ENCODE data around the gene UBE2O. TPM values are rescaled to one million over a fixed set of nuclear protein-coding genes. Genes with fewer than 3 reads are reported as not detected.

The UBE2O gene
- 20.9 TPM for total RNA-seq

GRCh38 chr17:76452660-76453430 is at the start of gene UBE2O:
UBE2O (minus strand) TSS chr17:76453152; CDS start chr17:76453141, 11 bp downstream.
- peak within 1 kb of the TSS; percentile 72 to 90 (median 73) for H3K9ac ChIP-seq (ENCODE audit: low read depth in 1 of 3, low read length in 3 of 3)
- H3K9me3 ChIP-seq (ENCODE audit: control insufficient read depth in 3 of 3, low read length in 3 of 3) = no peaks in the 10 kb centered on the region
- no peaks in the 10 kb centered on the region for H3K27me3 ChIP-seq (ENCODE audit: control insufficient read depth in 3 of 3, insufficient read depth in 3 of 3, low read length in 3 of 3)
- peak within 1 kb of the TSS; percentile 72 to 85 (median 78) for H3K4me3 ChIP-seq (ENCODE audit: low read length in 3 of 3)
- H3K36me3 ChIP-seq (ENCODE audit: control insufficient read depth in 3 of 3, insufficient read depth in 3 of 3, low read length in 3 of 3) = no peaks in the 10 kb centered on the region
- H3K27ac ChIP-seq (ENCODE audit: low read depth, low read length) = peak within 1 kb of the TSS; percentile 59
- H3K4me1 ChIP-seq (ENCODE audit: control insufficient read depth in 3 of 3, insufficient read depth in 3 of 3, low read length in 3 of 3) = peaks cover 20 to 32% (median 26%) of the 10 kb centered on the region in 3 donors

DNA sequence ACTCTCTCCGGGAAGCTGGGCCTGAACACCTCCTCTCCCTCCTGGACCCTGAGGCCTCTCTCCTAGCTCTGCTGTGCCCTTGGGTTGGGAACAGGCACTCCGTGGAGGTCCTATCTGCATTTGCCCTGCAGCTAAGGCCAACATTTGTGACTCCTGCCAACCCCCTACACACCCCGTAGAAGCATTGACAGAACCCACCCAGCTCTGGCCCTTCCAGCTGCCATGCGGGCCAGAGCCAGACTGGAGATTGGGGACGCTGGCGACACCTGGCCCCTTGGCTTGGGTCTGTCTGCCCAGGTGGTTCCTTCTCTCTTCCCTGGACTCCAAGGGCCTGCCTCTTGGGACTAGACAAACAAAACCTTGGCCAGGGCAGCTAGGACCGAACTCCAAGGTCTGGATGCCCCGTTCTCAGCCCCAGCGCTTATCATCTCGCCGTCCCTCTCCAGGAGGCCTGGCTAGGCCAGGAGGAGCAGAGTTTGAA is 48.9 kb upstream of the UBE2O start:
- Histone ChIP-seq H3K27me3 (ENCODE audit: control insufficient read depth in 3 of 3, insufficient read depth in 3 of 3, low read length in 3 of 3) (peaks cover 0 to 4% (median 0%) of the 10 kb centered on the region in 3 donors), H3K4me1 (ENCODE audit: control insufficient read depth in 3 of 3, insufficient read depth in 3 of 3, low read length in 3 of 3) (peaks cover 41 to 54% (median 51%) of the 10 kb centered on the region in 3 donors)

DNA sequence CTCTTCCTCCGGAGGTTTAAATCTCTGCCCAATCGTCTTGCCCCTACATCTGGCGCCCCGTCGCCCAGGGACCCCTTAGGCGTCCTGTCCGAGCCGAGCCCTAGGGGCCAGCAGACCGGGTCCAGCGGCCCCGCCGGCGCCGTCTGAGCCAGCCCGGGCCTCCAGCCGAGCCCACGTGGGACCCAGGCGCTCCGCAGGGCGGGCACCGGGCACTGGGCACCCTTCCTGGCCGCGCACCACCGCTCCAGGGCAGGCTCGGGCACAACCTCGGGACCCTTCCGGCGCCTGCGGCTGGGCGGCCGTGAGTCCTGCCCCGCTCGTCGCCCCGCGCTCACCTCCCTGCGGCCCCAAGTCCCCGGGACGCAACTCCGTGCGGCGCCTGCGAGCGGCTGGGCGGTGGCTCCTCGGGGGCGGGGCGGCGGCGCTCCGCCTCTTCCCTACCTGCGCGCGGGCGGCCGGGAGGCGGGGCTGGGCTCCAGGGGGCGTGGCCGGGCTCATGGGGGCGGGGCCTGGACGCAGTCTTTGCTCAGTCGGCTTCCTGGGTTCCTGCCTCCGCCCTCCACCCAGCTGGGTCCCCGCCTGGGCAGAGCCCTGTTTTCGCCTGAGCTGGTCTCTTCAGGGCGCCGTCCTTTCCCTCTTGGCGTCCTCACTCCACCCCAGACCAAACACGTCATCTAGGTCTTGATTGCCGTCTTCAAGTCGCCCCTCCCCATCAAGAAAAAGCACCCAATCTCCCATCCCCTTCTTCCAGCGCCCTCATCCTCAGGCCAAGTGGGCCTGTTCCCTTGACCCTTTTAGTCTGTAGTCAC is 48.3 kb upstream of the UBE2O start, which contains the start of gene RHBDF2:
RHBDF2 (minus strand) TSS at position 406 of the 809 bp plus-strand sequence. CDS start 19,899 bp downstream, outside the sequence.
- H3K27me3 ChIP-seq (ENCODE audit: control insufficient read depth in 3 of 3, insufficient read depth in 3 of 3, low read length in 3 of 3) = no peaks in the 10 kb centered on the region
- H3K9ac ChIP-seq (ENCODE audit: low read depth in 1 of 3, low read length in 3 of 3) = peak within 1 kb of the TSS; percentile 76 to 87 (median 85)
- peak within 1 kb of the TSS; percentile 70 to 83 (median 76) for H3K4me3 ChIP-seq (ENCODE audit: low read length in 3 of 3)
- H3K9me3 ChIP-seq (ENCODE audit: control insufficient read depth in 3 of 3, low read length in 3 of 3) = no peaks in the 10 kb centered on the region
- H3K36me3 ChIP-seq (ENCODE audit: control insufficient read depth in 3 of 3, insufficient read depth in 3 of 3, low read length in 3 of 3) = no peaks in the 10 kb centered on the region
- H3K4me1 ChIP-seq (ENCODE audit: control insufficient read depth in 3 of 3, insufficient read depth in 3 of 3, low read length in 3 of 3) = peaks cover 38 to 53% (median 50%) of the 10 kb centered on the region in 3 donors
- H3K27ac ChIP-seq (ENCODE audit: low read depth, low read length) = peak within 1 kb of the TSS; percentile 73

More for the DNA sequence above, 48.9 kb upstream of the UBE2O start:
- H3K9ac ChIP-seq (ENCODE audit: low read depth in 1 of 3, low read length in 3 of 3) = peak overlapping the region; percentile 38 to 87 (median 65)
- peak overlapping the region; percentile 68 to 81 (median 76) for H3K4me3 ChIP-seq (ENCODE audit: low read length in 3 of 3)
- peak overlapping the region; percentile 73 for H3K27ac ChIP-seq (ENCODE audit: low read depth, low read length)
- H3K9me3 ChIP-seq (ENCODE audit: control insufficient read depth in 3 of 3, low read length in 3 of 3) = no peaks in the 10 kb centered on the region
- no peaks in the 10 kb centered on the region for H3K36me3 ChIP-seq (ENCODE audit: control insufficient read depth in 3 of 3, insufficient read depth in 3 of 3, low read length in 3 of 3)

DNA sequence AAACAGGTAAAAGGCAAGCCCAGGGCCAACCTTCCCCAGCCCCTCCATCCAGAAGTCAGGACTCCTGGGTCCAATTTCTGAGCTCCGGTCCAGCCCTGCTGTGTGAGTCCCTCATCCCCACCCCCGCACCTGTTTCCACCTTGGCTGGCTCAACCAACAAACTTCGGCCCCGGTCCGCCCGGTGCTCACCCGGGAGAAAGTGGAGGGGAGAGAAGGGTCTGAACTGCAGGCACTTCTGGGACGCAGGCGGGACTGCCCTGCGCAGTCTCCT is 47.7 kb upstream of the UBE2O start:
- H3K27ac ChIP-seq (ENCODE audit: low read depth, low read length) = peak overlapping the region; percentile 73
- H3K27me3 ChIP-seq (ENCODE audit: control insufficient read depth in 3 of 3, insufficient read depth in 3 of 3, low read length in 3 of 3) = no peaks in the 10 kb centered on the region
- H3K9me3 ChIP-seq (ENCODE audit: control insufficient read depth in 3 of 3, low read length in 3 of 3) = no peaks in the 10 kb centered on the region
- no peaks in the 10 kb centered on the region for H3K36me3 ChIP-seq (ENCODE audit: control insufficient read depth in 3 of 3, insufficient read depth in 3 of 3, low read length in 3 of 3)
- peaks cover 38 to 58% (median 54%) of the 10 kb centered on the region in 3 donors for H3K4me1 ChIP-seq (ENCODE audit: control insufficient read depth in 3 of 3, insufficient read depth in 3 of 3, low read length in 3 of 3)
- peak overlapping the region; percentile 76 to 87 (median 85) for H3K9ac ChIP-seq (ENCODE audit: low read depth in 1 of 3, low read length in 3 of 3)
- peak overlapping the region; percentile 70 to 83 (median 76) for H3K4me3 ChIP-seq (ENCODE audit: low read length in 3 of 3)

DNA sequence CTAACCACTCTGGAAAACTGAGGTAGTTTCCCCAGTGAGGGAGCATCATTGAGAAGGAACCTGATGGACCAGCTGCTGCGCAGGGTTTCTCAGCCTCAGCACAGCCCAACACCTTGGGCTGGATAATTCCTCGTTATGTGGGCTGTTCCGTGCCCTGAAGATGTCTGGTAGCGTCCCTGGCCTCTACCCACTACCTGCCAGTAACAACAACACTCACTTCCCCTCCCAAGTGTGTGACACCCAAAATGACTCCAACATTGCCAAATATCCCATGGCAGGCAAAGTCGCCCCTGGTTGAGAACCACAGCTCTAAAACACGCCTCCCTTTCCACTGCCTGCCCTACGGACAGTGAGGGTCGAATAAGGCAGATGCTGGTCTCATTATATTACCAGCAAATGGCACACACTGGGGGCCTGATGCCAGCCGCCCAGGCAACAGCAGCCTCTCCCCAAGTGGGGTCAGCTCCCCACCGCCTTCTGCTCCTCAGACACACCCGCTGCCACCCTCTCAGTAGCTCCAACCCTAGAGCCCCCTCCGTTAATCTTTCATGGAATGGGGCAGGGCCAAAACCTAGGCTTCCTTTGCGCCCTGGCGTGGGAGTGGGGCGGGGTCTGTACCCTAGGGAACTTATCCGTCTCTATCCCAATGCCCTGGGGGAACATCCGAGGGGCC is 47.3 kb upstream of the UBE2O start:
- H3K36me3 ChIP-seq (ENCODE audit: control insufficient read depth in 3 of 3, insufficient read depth in 3 of 3, low read length in 3 of 3) = no peaks in the 10 kb centered on the region

DNA sequence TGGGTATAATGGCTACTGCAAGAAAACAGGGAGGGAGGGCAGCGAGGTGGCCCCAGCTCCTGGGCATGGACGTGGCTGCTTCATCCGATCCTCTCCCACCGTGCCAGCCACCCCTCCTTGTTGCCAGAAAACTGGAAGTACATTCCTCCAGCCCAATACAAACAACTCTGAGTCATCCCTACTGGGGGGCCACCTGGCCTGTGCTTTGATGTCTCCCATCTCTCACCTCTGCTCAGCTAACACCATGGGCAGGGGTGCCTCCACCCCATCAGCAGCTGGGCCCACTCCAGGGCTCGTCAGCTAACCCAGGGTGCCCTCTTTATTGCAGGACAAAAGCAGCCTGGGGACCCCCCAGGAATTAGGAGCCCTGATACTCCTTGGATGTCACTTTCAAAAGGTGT is 46.3 kb upstream of the UBE2O start:
- H3K9me3 ChIP-seq (ENCODE audit: control insufficient read depth in 3 of 3, low read length in 3 of 3) = no peaks in the 10 kb centered on the region
- peaks cover 38 to 58% (median 58%) of the 10 kb centered on the region in 3 donors for H3K4me1 ChIP-seq (ENCODE audit: control insufficient read depth in 3 of 3, insufficient read depth in 3 of 3, low read length in 3 of 3)
- peak overlapping the region; percentile 90 for H3K27ac ChIP-seq (ENCODE audit: low read depth, low read length)
- peak overlapping the region in 2 of 3 donors; percentile 85 to 87 for H3K9ac ChIP-seq (ENCODE audit: low read depth in 1 of 3, low read length in 3 of 3)
- peak overlapping the region in 2 of 3 donors; percentile 24 to 76 for H3K4me3 ChIP-seq (ENCODE audit: low read length in 3 of 3)
- no peaks in the 10 kb centered on the region for H3K36me3 ChIP-seq (ENCODE audit: control insufficient read depth in 3 of 3, insufficient read depth in 3 of 3, low read length in 3 of 3)
- H3K27me3 ChIP-seq (ENCODE audit: control insufficient read depth in 3 of 3, insufficient read depth in 3 of 3, low read length in 3 of 3) = no peaks in the 10 kb centered on the region

More for the DNA sequence above, 47.3 kb upstream of the UBE2O start:
- no peaks in the 10 kb centered on the region for H3K27me3 ChIP-seq (ENCODE audit: control insufficient read depth in 3 of 3, insufficient read depth in 3 of 3, low read length in 3 of 3)
- H3K9me3 ChIP-seq (ENCODE audit: control insufficient read depth in 3 of 3, low read length in 3 of 3) = no peaks in the 10 kb centered on the region
- peak overlapping the region; percentile 76 to 87 (median 85) for H3K9ac ChIP-seq (ENCODE audit: low read depth in 1 of 3, low read length in 3 of 3)
- H3K27ac ChIP-seq (ENCODE audit: low read depth, low read length) = peak overlapping the region; percentile 73
- peak overlapping the region; percentile 70 to 83 (median 76) for H3K4me3 ChIP-seq (ENCODE audit: low read length in 3 of 3)
- peaks cover 38 to 58% (median 57%) of the 10 kb centered on the region in 3 donors for H3K4me1 ChIP-seq (ENCODE audit: control insufficient read depth in 3 of 3, insufficient read depth in 3 of 3, low read length in 3 of 3)

DNA sequence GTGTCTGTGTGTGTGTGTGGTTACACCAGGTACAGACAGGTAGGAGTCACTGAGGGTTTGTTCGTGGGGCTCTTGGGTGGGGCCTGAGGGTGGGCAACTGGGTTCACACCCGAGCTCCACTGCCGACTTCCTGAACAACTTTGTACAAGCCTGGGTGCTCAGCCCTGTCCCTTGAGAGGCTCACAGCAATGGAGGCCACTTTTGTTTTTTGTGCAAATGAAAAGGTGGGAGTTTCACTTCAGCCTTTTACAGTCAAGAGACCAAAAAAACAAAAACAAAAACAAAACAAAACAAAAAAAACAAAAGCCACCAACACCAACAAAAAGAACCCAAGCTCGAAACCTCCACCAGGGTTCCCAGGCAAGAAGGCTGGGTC is 45.9 kb upstream of the UBE2O start:
- Histone ChIP-seq H3K4me3 (ENCODE audit: low read length in 3 of 3) (peak overlapping the region in 2 of 3 donors; percentile 24 to 67), H3K27me3 (ENCODE audit: control insufficient read depth in 3 of 3, insufficient read depth in 3 of 3, low read length in 3 of 3) (no peaks in the 10 kb centered on the region), H3K27ac (ENCODE audit: low read depth, low read length) (peak overlapping the region; percentile 90), H3K9me3 (ENCODE audit: control insufficient read depth in 3 of 3, low read length in 3 of 3) (no peaks in the 10 kb centered on the region), H3K36me3 (ENCODE audit: control insufficient read depth in 3 of 3, insufficient read depth in 3 of 3, low read length in 3 of 3) (no peaks in the 10 kb centered on the region), H3K4me1 (ENCODE audit: control insufficient read depth in 3 of 3, insufficient read depth in 3 of 3, low read length in 3 of 3) (peaks cover 38 to 61% (median 58%) of the 10 kb centered on the region in 3 donors), H3K9ac (ENCODE audit: low read depth in 1 of 3, low read length in 3 of 3) (peak overlapping the region; percentile 69 to 87 (median 85))

DNA sequence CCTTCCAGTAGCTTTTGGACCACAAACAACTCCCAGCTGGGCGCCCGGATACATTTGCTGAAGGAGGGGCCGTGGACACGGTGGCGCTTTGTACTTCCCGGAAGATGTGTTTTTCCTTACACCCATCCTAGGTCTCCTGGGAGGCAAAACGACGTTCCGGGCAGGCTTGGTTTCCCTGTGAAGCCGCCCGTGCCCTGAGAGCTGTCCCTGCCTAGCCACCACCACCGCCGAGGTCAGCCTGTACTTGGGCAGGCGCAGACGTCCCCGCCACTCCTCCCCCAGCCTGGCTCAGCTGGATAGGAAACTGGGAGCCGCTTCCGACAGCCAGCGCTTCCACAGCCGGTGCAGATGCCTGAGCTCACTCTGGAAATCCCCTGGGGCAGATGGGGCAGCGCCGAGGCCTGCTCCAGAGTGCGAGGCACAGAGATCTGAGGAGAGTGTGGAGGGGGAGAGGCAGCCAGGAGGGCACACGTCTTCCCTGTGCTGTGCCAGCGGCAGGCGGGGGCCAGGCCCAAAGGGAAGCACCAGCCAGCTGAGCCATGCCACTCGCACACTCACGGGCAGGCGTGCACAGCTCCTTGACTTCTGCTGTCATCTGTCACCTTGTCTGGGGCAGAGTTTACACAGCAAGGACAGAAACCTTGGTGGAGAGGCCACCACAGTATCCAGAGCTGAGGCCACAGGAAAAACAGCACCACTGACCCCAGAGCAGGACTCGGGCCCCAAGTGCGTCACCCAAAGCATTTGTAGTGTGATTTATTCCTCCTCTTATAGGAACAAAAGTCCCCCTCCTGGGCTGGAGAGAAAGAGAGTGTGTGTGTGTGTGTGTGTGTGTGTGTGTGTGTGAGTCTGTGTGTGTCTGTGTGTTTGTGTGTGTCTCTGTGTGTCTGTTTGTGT is 45.3 kb upstream of the UBE2O start:
- H3K36me3 ChIP-seq (ENCODE audit: control insufficient read depth in 3 of 3, insufficient read depth in 3 of 3, low read length in 3 of 3) = no peaks in the 10 kb centered on the region
- peaks cover 43 to 67% (median 64%) of the 10 kb centered on the region in 3 donors for H3K4me1 ChIP-seq (ENCODE audit: control insufficient read depth in 3 of 3, insufficient read depth in 3 of 3, low read length in 3 of 3)
- peak overlapping the region; percentile 90 for H3K27ac ChIP-seq (ENCODE audit: low read depth, low read length)
- H3K9ac ChIP-seq (ENCODE audit: low read depth in 1 of 3, low read length in 3 of 3) = peak overlapping the region; percentile 72 to 87 (median 75)
- H3K9me3 ChIP-seq (ENCODE audit: control insufficient read depth in 3 of 3, low read length in 3 of 3) = no peaks in the 10 kb centered on the region
- no peaks in the 10 kb centered on the region for H3K27me3 ChIP-seq (ENCODE audit: control insufficient read depth in 3 of 3, insufficient read depth in 3 of 3, low read length in 3 of 3)
- peak overlapping the region; percentile 43 to 67 (median 61) for H3K4me3 ChIP-seq (ENCODE audit: low read length in 3 of 3)

- no peaks in the 10 kb centered on the region for H3K9me3 ChIP-seq (ENCODE audit: control insufficient read depth in 3 of 3, low read length in 3 of 3)
- H3K36me3 ChIP-seq (ENCODE audit: control insufficient read depth in 3 of 3, insufficient read depth in 3 of 3, low read length in 3 of 3) = no peaks in the 10 kb centered on the region
- no peaks in the 10 kb centered on the region for H3K27me3 ChIP-seq (ENCODE audit: control insufficient read depth in 3 of 3, insufficient read depth in 3 of 3, low read length in 3 of 3)
- H3K4me1 ChIP-seq (ENCODE audit: control insufficient read depth in 3 of 3, insufficient read depth in 3 of 3, low read length in 3 of 3) = peaks cover 49 to 73% (median 70%) of the 10 kb centered on the region in 3 donors
- peak overlapping the region; percentile 72 to 87 (median 75) for H3K9ac ChIP-seq (ENCODE audit: low read depth in 1 of 3, low read length in 3 of 3)
- H3K27ac ChIP-seq (ENCODE audit: low read depth, low read length) = peak overlapping the region; percentile 90
- H3K4me3 ChIP-seq (ENCODE audit: low read length in 3 of 3) = peak overlapping the region; percentile 43 to 66 (median 61)
Observed at GRCh38 chr17:76497699-76497978, 44.7 kb upstream of the UBE2O start.

All from skeletal muscle tissue (tissue), 4 donors.